HepG2 (cell line): ENCODE measurements around the gene MRPL20. TPM values are rescaled to one million over a fixed set of nuclear protein-coding genes. Genes with fewer than 3 reads are reported as not detected.
A peak's percentile ranks its signal among the peaks of the same experiment; 100 is the strongest.

Experiments used
- CEBPB ChIP-seq: IDR thresholded peaks from 2 replicates; pipeline ENCODE4 v1.6.1; 2011; ENCODE audit warnings: low read depth, low read length, improper control_type of control experiment, borderline replicate concordance
- CENPX ChIP-seq: sonication (generic); formaldehyde crosslinking; IDR thresholded peaks from 2 replicates; pipeline ENCODE4 v1.9.0; 2021; ENCODE audit warnings: mild to moderate bottlenecking, missing genetic modification reagents, moderate library complexity
- DNMT3B ChIP-seq: conservative IDR thresholded peaks from 2 replicates; pipeline ENCODE4 v1.6.1; 2016; ENCODE audit warnings: missing biosample characterization, control low read depth
- FOXA1 ChIP-seq, 2 experiments: fragments of 450-650 bp in 1 of 2; sonication (generic) in 1 of 2; formaldehyde crosslinking in 1 of 2; IDR thresholded peaks; 2 replicates each; pipeline versions ENCODE4 v1.4.0 to v1.6.1; 2016 to 2020; ENCODE audit warnings: missing genetic modification reagents in 1 of 2
- MEIS2 ChIP-seq: sonication (generic); formaldehyde crosslinking; IDR thresholded peaks from 2 replicates; pipeline ENCODE4 v1.9.0; 2021; ENCODE audit warnings: mild to moderate bottlenecking, missing genetic modification reagents
- MIER3 ChIP-seq: IDR thresholded peaks from 2 replicates; pipeline ENCODE4 v1.6.1; 2016; ENCODE audit warnings: missing compliant biosample characterization, borderline replicate concordance
- MXI1 ChIP-seq: IDR thresholded peaks from 3 replicates; pipeline ENCODE4 v1.6.1; 2012; ENCODE audit warnings: low read depth, low read length, inconsistent platforms, borderline replicate concordance
- MYC ChIP-seq: sonication (generic); formaldehyde crosslinking; IDR thresholded peaks from 2 replicates; pipeline ENCODE4 v1.9.0; 2021; ENCODE audit warnings: missing genetic modification reagents, borderline replicate concordance
- POLR2A ChIP-seq, 2 experiments: IDR thresholded peaks; 2 replicates each; pipeline ENCODE4 v1.6.1; 2011; ENCODE audit warnings: low read depth in 2 of 2, low read length in 2 of 2, mild to moderate bottlenecking in 1 of 2, moderate library complexity in 1 of 2; ENCODE audit not compliant: insufficient read depth in 1 of 2
- PRPF4 ChIP-seq: fragments of 200-400 bp; formaldehyde crosslinking; IDR thresholded peaks from 2 replicates; pipeline ENCODE4 v1.6.1; 2016; ENCODE audit warnings: low read length, low read depth; ENCODE audit not compliant: poor library complexity, severe bottlenecking
- THAP7 ChIP-seq: sonication (generic); formaldehyde crosslinking; IDR thresholded peaks from 2 replicates; pipeline ENCODE4 v1.8.1; 2023; ENCODE audit warnings: mild to moderate bottlenecking, missing genetic modification reagents
- ZBTB38 ChIP-seq: sonication (generic); formaldehyde crosslinking; IDR thresholded peaks from 2 replicates; pipeline ENCODE4 v1.5.1; 2020; ENCODE audit warnings: mild to moderate bottlenecking, missing genetic modification reagents
- ZFP36L2 ChIP-seq: sonication (generic); formaldehyde crosslinking; IDR thresholded peaks from 2 replicates; pipeline ENCODE4 v1.4.0; 2020; ENCODE audit warnings: missing genetic modification reagents
- ZNF136 ChIP-seq: sonication (generic); formaldehyde crosslinking; IDR thresholded peaks from 2 replicates; pipeline ENCODE4 v1.8.1; 2022; ENCODE audit warnings: low read depth, mild to moderate bottlenecking, moderate library complexity, missing genetic modification reagents
- polyA plus RNA-seq, 8 experiments: library from polyadenylated mRNA; depleted of rRNA in 3 of 8; stranded (reverse) in 7 of 8; unstranded in 1 of 8; fragments of >200 nt; fragmentation: Illumina TruSeq in 4 of 8; extraction: Trizol in 4 of 8; gene quantifications; 2 replicates each; pipeline versions ENCODE4 v1.2.1 to v1.2.3, GENCODE V29; 2011 to 2016; ENCODE audit warnings: low read depth in 4 of 8, missing spikeins in 1 of 8, mixed read lengths in 1 of 8; ENCODE audit not compliant: insufficient read depth in 1 of 8
- total RNA-seq, 5 experiments: library from RNA; depleted of rRNA; stranded (reverse); fragments of >200 nt; fragmentation: Illumina TruSeq; extraction: Trizol; gene quantifications; 2 replicates each; pipeline ENCODE4 v1.2.3, GENCODE V29; 2016; ENCODE audit warnings: low read depth in 1 of 5
- TF ChIP-seq, protein P1 (sequence below): sonication (generic); formaldehyde crosslinking; IDR thresholded peaks from 2 replicates; pipeline ENCODE4 v1.4.0; 2020; ENCODE audit warnings: missing genetic modification reagents, borderline replicate concordance
- TF ChIP-seq, protein P2 (sequence below): sonication (generic); formaldehyde crosslinking; IDR thresholded peaks from 2 replicates; pipeline ENCODE4 v1.4.0; 2020; ENCODE audit warnings: missing genetic modification reagents
- TF ChIP-seq, protein P3 (sequence below): sonication (generic); formaldehyde crosslinking; IDR thresholded peaks from 2 replicates; pipeline ENCODE4; 2020; ENCODE audit warnings: missing genetic modification reagents, mild to moderate bottlenecking, borderline replicate concordance

The MRPL20 gene
- total and polyA plus RNA-seq, 2 of the 13 experiments (the other 11 are each of a cell fraction or from before 2014, with no cell fraction given): 59.2 to 127 TPM

DNA sequence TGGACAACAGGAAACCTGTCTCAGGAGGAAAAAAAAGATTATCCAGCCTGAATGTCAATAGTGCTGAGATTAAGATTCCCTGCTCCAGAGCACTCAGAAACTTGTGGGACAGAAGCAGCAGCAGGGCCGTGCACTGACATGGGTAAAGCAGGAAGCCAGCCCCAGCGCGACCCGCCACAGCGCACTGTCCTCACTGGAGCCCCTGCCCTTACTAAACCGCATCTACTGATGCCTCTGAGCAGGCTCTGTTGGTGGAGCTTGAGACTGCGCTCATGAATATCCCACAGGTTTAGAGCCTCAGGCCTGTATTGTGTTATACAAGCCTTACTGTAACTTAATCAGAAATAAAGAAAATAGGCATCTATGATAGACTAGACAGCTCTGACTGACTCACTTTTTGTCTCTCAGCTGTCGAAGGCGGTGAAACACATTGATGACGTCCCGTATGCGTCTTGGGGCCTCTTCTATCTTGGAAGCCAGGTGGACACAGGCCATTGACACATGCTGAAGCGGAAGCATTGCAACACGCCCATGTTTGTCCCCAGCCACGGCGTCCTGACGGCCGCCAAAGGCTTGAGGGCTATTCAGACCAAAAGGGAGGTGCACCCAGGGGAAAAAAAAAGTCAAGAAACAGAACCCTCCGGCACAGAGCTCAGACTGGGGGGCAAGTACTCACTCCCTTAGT is 9.1 kb downstream of the MRPL20 start (continued):
- TF ChIP-seq, protein P1, sequence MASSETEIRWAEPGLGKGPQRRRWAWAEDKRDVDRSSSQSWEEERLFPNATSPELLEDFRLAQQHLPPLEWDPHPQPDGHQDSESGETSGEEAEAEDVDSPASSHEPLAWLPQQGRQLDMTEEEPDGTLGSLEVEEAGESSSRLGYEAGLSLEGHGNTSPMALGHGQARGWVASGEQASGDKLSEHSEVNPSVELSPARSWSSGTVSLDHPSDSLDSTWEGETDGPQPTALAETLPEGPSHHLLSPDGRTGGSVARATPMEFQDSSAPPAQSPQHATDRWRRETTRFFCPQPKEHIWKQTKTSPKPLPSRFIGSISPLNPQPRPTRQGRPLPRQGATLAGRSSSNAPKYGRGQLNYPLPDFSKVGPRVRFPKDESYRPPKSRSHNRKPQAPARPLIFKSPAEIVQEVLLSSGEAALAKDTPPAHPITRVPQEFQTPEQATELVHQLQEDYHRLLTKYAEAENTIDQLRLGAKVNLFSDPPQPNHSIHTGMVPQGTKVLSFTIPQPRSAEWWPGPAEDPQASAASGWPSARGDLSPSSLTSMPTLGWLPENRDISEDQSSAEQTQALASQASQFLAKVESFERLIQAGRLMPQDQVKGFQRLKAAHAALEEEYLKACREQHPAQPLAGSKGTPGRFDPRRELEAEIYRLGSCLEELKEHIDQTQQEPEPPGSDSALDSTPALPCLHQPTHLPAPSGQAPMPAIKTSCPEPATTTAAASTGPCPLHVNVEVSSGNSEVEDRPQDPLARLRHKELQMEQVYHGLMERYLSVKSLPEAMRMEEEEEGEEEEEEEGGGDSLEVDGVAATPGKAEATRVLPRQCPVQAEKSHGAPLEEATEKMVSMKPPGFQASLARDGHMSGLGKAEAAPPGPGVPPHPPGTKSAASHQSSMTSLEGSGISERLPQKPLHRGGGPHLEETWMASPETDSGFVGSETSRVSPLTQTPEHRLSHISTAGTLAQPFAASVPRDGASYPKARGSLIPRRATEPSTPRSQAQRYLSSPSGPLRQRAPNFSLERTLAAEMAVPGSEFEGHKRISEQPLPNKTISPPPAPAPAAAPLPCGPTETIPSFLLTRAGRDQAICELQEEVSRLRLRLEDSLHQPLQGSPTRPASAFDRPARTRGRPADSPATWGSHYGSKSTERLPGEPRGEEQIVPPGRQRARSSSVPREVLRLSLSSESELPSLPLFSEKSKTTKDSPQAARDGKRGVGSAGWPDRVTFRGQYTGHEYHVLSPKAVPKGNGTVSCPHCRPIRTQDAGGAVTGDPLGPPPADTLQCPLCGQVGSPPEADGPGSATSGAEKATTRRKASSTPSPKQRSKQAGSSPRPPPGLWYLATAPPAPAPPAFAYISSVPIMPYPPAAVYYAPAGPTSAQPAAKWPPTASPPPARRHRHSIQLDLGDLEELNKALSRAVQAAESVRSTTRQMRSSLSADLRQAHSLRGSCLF: no peak
- TF ChIP-seq POLR2A (IDR thresholded peaks at IDR 0.05; ENCODE audit: insufficient read depth in 1 of 2, low read depth in 2 of 2, low read length in 2 of 2) (no peak), CENPX (CRISPR knock-in tag) (no peak), DNMT3B (no peak), THAP7 (CRISPR knock-in tag) (peak; percentile 63; the same call in 1 of the 2 replicates), PRPF4 (no peak), MEIS2 (CRISPR knock-in tag) (no peak), FOXA1 (IDR thresholded peaks at IDR 0.05) (no peak), FOXA1 (CRISPR knock-in tag; IDR thresholded peaks at IDR 0.05) (0 out of 2 replicates have a peak, but pooled peaks have one; percentile 21), ZNF136 (CRISPR knock-in tag) (no peak), MXI1 (peak; percentile 26; the same call in 1 of the 3 replicates), ZBTB38 (CRISPR knock-in tag) (0 out of 2 replicates have a peak, but pooled peaks have one; percentile 35), MIER3 (CRISPR knock-in tag) (0 out of 2 replicates have a peak, but pooled peaks have one; percentile 21), MYC (peak; percentile 26; the same call in 1 of the 2 replicates), ZFP36L2 (CRISPR knock-in tag) (no peak), CEBPB (peak; percentile 79)
- TF ChIP-seq, protein P2, sequence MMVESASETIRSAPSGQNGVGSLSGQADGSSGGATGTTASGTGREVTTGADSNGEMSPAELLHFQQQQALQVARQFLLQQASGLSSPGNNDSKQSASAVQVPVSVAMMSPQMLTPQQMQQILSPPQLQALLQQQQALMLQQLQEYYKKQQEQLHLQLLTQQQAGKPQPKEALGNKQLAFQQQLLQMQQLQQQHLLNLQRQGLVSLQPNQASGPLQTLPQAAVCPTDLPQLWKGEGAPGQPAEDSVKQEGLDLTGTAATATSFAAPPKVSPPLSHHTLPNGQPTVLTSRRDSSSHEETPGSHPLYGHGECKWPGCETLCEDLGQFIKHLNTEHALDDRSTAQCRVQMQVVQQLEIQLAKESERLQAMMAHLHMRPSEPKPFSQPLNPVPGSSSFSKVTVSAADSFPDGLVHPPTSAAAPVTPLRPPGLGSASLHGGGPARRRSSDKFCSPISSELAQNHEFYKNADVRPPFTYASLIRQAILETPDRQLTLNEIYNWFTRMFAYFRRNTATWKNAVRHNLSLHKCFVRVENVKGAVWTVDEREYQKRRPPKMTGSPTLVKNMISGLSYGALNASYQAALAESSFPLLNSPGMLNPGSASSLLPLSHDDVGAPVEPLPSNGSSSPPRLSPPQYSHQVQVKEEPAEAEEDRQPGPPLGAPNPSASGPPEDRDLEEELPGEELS (CRISPR knock-in tag): no peak
- TF ChIP-seq, protein P3, sequence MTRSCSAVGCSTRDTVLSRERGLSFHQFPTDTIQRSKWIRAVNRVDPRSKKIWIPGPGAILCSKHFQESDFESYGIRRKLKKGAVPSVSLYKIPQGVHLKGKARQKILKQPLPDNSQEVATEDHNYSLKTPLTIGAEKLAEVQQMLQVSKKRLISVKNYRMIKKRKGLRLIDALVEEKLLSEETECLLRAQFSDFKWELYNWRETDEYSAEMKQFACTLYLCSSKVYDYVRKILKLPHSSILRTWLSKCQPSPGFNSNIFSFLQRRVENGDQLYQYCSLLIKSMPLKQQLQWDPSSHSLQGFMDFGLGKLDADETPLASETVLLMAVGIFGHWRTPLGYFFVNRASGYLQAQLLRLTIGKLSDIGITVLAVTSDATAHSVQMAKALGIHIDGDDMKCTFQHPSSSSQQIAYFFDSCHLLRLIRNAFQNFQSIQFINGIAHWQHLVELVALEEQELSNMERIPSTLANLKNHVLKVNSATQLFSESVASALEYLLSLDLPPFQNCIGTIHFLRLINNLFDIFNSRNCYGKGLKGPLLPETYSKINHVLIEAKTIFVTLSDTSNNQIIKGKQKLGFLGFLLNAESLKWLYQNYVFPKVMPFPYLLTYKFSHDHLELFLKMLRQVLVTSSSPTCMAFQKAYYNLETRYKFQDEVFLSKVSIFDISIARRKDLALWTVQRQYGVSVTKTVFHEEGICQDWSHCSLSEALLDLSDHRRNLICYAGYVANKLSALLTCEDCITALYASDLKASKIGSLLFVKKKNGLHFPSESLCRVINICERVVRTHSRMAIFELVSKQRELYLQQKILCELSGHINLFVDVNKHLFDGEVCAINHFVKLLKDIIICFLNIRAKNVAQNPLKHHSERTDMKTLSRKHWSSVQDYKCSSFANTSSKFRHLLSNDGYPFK (CRISPR knock-in tag): 0 out of 2 replicates have a peak, but pooled peaks have one; percentile 17
